ENCODE measurements around the gene SACS. TPM values are rescaled to one million over a fixed set of nuclear protein-coding genes. Genes with fewer than 3 reads are reported as not detected.

Gene SACS
- total RNA-seq, 4 donors from 2014 or later = 4.4 to 7.6 (median 5.5) TPM

DNA sequence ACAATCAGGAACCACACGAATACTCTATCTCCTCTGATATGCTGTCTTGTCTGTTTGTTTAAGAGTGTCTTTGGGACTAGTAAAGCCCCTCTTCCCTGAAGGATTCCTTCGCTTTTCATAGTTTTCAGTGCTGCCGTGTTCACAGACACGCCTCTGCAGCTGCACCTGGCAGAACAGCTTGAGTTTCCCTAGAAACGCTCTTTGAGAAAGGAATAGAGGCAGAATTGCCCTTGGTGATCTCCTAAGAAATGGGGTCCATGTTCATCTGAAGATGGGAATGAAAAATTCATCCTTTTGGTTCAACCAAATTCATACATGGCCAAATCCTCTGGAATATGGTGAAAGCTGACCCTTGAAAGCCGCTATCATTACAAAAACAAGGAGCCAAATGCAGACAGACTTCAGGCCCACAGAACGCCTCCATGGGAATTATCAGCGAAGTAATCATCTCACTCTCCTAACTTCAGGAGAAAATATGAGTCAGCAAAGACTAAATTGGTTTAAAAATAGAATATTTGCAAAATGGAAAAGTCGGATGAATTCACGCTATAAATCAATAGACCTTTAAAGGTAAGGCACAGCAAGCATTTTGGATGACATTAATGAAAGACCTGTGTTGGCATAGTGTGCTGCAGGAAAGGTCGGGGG, 5.5 kb downstream of the SACS start:
- H3K4me1 ChIP-seq = peaks cover 2 to 19% (median 9%) of the 10 kb centered on the region in 4 donors

DNA sequence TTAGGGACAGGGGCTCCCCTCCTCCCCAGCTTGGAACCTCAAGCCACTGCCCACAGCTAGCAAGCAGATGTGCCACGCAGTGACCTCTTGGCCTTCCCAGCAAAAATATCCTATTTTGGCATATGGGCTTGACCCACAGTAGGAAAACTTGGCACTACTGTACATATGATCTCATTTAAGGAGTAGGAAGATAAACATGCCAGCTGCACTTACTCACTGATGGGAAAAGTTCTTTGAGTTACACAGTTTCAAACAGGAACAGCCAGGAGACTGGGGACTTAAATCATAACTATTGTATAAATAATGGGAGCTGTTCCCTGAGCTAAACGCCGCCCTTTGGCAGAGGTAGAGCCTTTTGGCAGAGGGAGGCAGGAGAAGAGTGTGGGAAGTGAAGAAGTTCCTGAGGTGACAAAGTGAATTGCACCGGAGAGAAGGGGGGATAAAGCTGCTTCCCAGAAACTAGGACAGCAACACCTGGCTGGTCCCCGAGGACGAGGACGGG, 6.1 kb downstream of the SACS start:
- peaks cover 2 to 15% (median 9%) of the 10 kb centered on the region in 4 donors for H3K4me1 ChIP-seq
- peaks cover 4% of the 10 kb centered on the region for H3K27me3 ChIP-seq
- no peaks in the 10 kb centered on the region for H3K9me3 ChIP-seq
- intact Hi-C loops (cut with DNase I; ENCODE audit: low total_unique reads) (no loop called here), in situ Hi-C loops (cut with MboI; ENCODE audit: low pct_ligation_motif_present in 1 of 4, low pct_unique_long_range_greater_than_20kb in 1 of 4, low sequenced_read_pairs in 3 of 4) (no loop called here)
- no peak overlapping the region for H3K4me3 ChIP-seq
- peak; percentile 33 for DNase-seq
- no peak for TF ChIP-seq POLR2A (IDR thresholded peaks at IDR 0.05)
- TF ChIP-seq EP300 (IDR thresholded peaks at IDR 0.05; ENCODE audit: low read depth) = peak; percentile 34
- peak; percentile 73 to 84 (median 79) for TF ChIP-seq POLR2AphosphoS5 (IDR thresholded peaks at IDR 0.05)
- H3K27ac ChIP-seq = peak overlapping the region; percentile 51 to 79 (median 67)
- no peaks in the 10 kb centered on the region for H3K36me3 ChIP-seq
- WGBS, 2 donors (ENCODE audit: low coverage in 1 of 2) = 21 to 38% methylated on average over 7 of the region's 7 CpGs

More for the DNA sequence above, 5.5 kb downstream of the SACS start:
- Histone ChIP-seq H3K36me3 (no peaks in the 10 kb centered on the region), H3K27ac (peak overlapping the region; percentile 51 to 79 (median 67)), H3K27me3 (peaks cover 10% of the 10 kb centered on the region), H3K9me3 (no peaks in the 10 kb centered on the region), H3K4me3 (no peak overlapping the region)
- DNase-seq = no peak
- 55 to 60% methylated on average over 11 of the region's 11 CpGs for WGBS, 2 donors (ENCODE audit: low coverage in 1 of 2)
- in situ Hi-C loops (cut with MboI; ENCODE audit: low pct_ligation_motif_present in 1 of 4, low pct_unique_long_range_greater_than_20kb in 1 of 4, low sequenced_read_pairs in 3 of 4) = no loop called here
- intact Hi-C loops (cut with DNase I; ENCODE audit: low total_unique reads) = no loop called here
- TF ChIP-seq POLR2AphosphoS5 (IDR thresholded peaks at IDR 0.05) (no peak), EP300 (IDR thresholded peaks at IDR 0.05; ENCODE audit: low read depth) (no peak), POLR2A (IDR thresholded peaks at IDR 0.05) (no peak), CTCF (IDR thresholded peaks at IDR 0.05) (no peak)

DNA sequence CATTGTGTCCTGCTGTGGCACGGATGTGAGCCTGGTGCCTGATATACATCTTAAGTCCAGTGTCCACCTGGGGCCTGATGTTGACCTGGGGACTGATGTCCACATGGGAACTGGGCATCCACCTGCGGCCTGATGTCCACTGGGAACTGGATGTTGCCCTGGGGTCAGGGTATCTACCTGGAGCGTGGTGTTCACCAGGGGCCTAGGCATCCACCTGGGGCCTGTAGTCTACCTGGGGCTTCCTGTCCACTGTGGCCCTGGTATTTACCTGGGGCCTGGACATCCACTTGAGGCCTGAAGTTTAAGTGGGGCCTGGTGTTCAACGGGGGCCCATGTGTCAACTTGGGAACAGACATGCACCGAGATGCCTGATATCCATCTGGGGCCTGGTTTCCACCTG, 11.9 kb downstream of the SACS start:
- intact Hi-C loops (cut with DNase I; ENCODE audit: low total_unique reads) = no loop called here
- Histone ChIP-seq H3K4me3 (no peak overlapping the region), H3K27me3 (no peaks in the 10 kb centered on the region), H3K9me3 (no peaks in the 10 kb centered on the region), H3K36me3 (no peaks in the 10 kb centered on the region), H3K4me1 (peaks cover 0 to under 1% (median under 1%) of the 10 kb centered on the region in 4 donors), H3K27ac (no peak overlapping the region)
- in situ Hi-C loops (cut with MboI; ENCODE audit: low pct_ligation_motif_present in 1 of 4, low pct_unique_long_range_greater_than_20kb in 1 of 4, low sequenced_read_pairs in 3 of 4) = no loop called here
- DNase-seq = no peak
- no peak for TF ChIP-seq EP300 (IDR thresholded peaks at IDR 0.05; ENCODE audit: low read depth)
- TF ChIP-seq POLR2AphosphoS5 (IDR thresholded peaks at IDR 0.05) = no peak
- no peak for TF ChIP-seq CTCF (IDR thresholded peaks at IDR 0.05)
- TF ChIP-seq POLR2A (IDR thresholded peaks at IDR 0.05) = no peak
- 98% methylated on average over 5 of the region's 5 CpGs; no CpG with 5 or more reads in 1 of the 2 donors for WGBS, 2 donors (ENCODE audit: low coverage in 1 of 2)

GRCh38 chr13:23418776-23419683, 14.5 kb downstream of the SACS start:
- Histone ChIP-seq H3K4me3 (no peak overlapping the region), H3K27ac (no peak overlapping the region), H3K9me3 (no peaks in the 10 kb centered on the region), H3K4me1 (no peaks in the 10 kb centered on the region), H3K36me3 (no peaks in the 10 kb centered on the region), H3K27me3 (no peaks in the 10 kb centered on the region)
- DNase-seq = no peak
- intact Hi-C loops (cut with DNase I; ENCODE audit: low total_unique reads) = no loop called here
- in situ Hi-C loops (cut with MboI; ENCODE audit: low pct_ligation_motif_present in 1 of 4, low pct_unique_long_range_greater_than_20kb in 1 of 4, low sequenced_read_pairs in 3 of 4) = no loop called here
- 96 to 100% methylated on average over 2 to 32 of the region's 33 CpGs for WGBS, 2 donors (ENCODE audit: low coverage in 1 of 2)
- no peak for TF ChIP-seq POLR2AphosphoS5 (IDR thresholded peaks at IDR 0.05)
- no peak for TF ChIP-seq EP300 (IDR thresholded peaks at IDR 0.05; ENCODE audit: low read depth)
- no peak for TF ChIP-seq CTCF (IDR thresholded peaks at IDR 0.05)
- TF ChIP-seq POLR2A (IDR thresholded peaks at IDR 0.05) = no peak
